Islet of Langerhans (tissue), 1 donor: ENCODE results near the gene KIRREL3.

Experiments used
- FAIRE-seq: peaks from one replicate; lab custom pipeline; 2011; peaks lifted over from hg19 to GRCh38; lab: Jason Lieb, UNC

Gene KIRREL3

GRCh38 chr11:126782810-126783209 lies 217.8 kb downstream of the KIRREL3 start:
- FAIRE-seq = no peak

GRCh38 chr11:126781942-126782341 lies 218.6 kb downstream of the KIRREL3 start:
- no peak for FAIRE-seq

GRCh38 chr11:126776119-126776518 lies 224.5 kb downstream of the KIRREL3 start:
- FAIRE-seq = no peak

- FAIRE-seq = no peak
These were observed 228.3 kb downstream of the KIRREL3 start for GRCh38 chr11:126772267-126772666.

GRCh38 chr11:126768702-126769101 lies 231.9 kb downstream of the KIRREL3 start:
- no peak for FAIRE-seq

- FAIRE-seq = no peak
These were observed 234.1 kb downstream of the KIRREL3 start for GRCh38 chr11:126766440-126766839.

GRCh38 chr11:126765196-126765595 lies 235.4 kb downstream of the KIRREL3 start:
- FAIRE-seq = no peak

- FAIRE-seq = no peak
These were observed 236.3 kb downstream of the KIRREL3 start for GRCh38 chr11:126764231-126764630.

GRCh38 chr11:126756855-126757254 lies 243.7 kb downstream of the KIRREL3 start:
- FAIRE-seq = peak; percentile 41

- no peak for FAIRE-seq
These were observed 244.1 kb downstream of the KIRREL3 start for GRCh38 chr11:126756421-126756820.

GRCh38 chr11:126755526-126755925 lies 245.0 kb downstream of the KIRREL3 start:
- FAIRE-seq = no peak

GRCh38 chr11:126754591-126755426 lies 245.8 kb downstream of the KIRREL3 start:
- FAIRE-seq = peak; percentile 86

GRCh38 chr11:126753990-126754389 lies 246.6 kb downstream of the KIRREL3 start:
- FAIRE-seq = no peak

GRCh38 chr11:126751242-126751641 lies 249.3 kb downstream of the KIRREL3 start:
- FAIRE-seq = no peak

GRCh38 chr11:126748793-126749192 lies 251.8 kb downstream of the KIRREL3 start:
- no peak for FAIRE-seq

- peak; percentile 92 for FAIRE-seq
These were observed 252.3 kb downstream of the KIRREL3 start for GRCh38 chr11:126748100-126748791.

- FAIRE-seq = no peak
These were observed 253.3 kb downstream of the KIRREL3 start for GRCh38 chr11:126747315-126747714.

- FAIRE-seq = no peak
These were observed 254.1 kb downstream of the KIRREL3 start for GRCh38 chr11:126746443-126746842.

GRCh38 chr11:126744699-126745098 lies 255.9 kb downstream of the KIRREL3 start:
- no peak for FAIRE-seq

GRCh38 chr11:126743628-126744027 lies 256.9 kb downstream of the KIRREL3 start:
- no peak for FAIRE-seq

- FAIRE-seq = peak; percentile 79
These were observed 258.0 kb downstream of the KIRREL3 start for GRCh38 chr11:126742582-126742981.

GRCh38 chr11:126740846-126741245 lies 259.7 kb downstream of the KIRREL3 start:
- no peak for FAIRE-seq

GRCh38 chr11:126739499-126740145 lies 260.9 kb downstream of the KIRREL3 start:
- FAIRE-seq = no peak
